Hepatocyte (in vitro differentiated cells): ENCODE data around the gene KDM3A. TPM values are rescaled to one million over a fixed set of nuclear protein-coding genes. Genes with fewer than 3 reads are reported as not detected.

Experiments used
- DNase-seq: peaks from one replicate; pipeline ENCODE4 v3.0.0-alpha.2; 2016; ENCODE audit warnings: low spot score
- H2AFZ ChIP-seq: fragments of 200-600 bp; sonication (generic); 2 replicates; pipeline ENCODE4 v1.6.0; 2016; ENCODE audit warnings: antibody characterized with exemption, mild to moderate bottlenecking
- H3K27ac ChIP-seq: fragments of 200-600 bp; sonication (generic); 2 replicates; pipeline ENCODE4 v1.5.1; 2016; ENCODE audit warnings: mild to moderate bottlenecking
- H3K27me3 ChIP-seq: fragments of 200-600 bp; sonication (generic); 2 replicates; pipeline ENCODE4 v1.6.1; 2016
- H3K36me3 ChIP-seq: fragments of 200-600 bp; sonication (generic); replicated peaks from 2 replicates; pipeline ENCODE4 v1.5.1; 2016; ENCODE audit warnings: low read depth; ENCODE audit not compliant: insufficient read depth
- H3K4me1 ChIP-seq: fragments of 200-600 bp; sonication (generic); 2 replicates; pipeline ENCODE4 v1.5.1; 2016; ENCODE audit warnings: mild to moderate bottlenecking, moderate library complexity; ENCODE audit not compliant: insufficient read depth
- H3K4me2 ChIP-seq: fragments of 200-600 bp; sonication (generic); 2 replicates; pipeline ENCODE4 v1.6.0; 2016
- H3K4me3 ChIP-seq: fragments of 200-600 bp; sonication (generic); 2 replicates; pipeline ENCODE4 v1.5.1; 2016; ENCODE audit warnings: mild to moderate bottlenecking
- H3K79me2 ChIP-seq: fragments of 200-600 bp; sonication (generic); 2 replicates; pipeline ENCODE4 v1.6.0; 2017; ENCODE audit warnings: mild to moderate bottlenecking
- H3K9me2 ChIP-seq: fragments of 200-600 bp; sonication (generic); replicated peaks from 2 replicates; pipeline ENCODE4 v1.6.0; 2017; ENCODE audit warnings: mild to moderate bottlenecking; ENCODE audit not compliant: insufficient read depth
- H3K9me3 ChIP-seq: fragments of 200-600 bp; sonication (generic); 2 replicates; pipeline ENCODE4 v1.5.1; 2016; ENCODE audit warnings: low read depth, mild to moderate bottlenecking
- H4K20me1 ChIP-seq: fragments of 200-600 bp; sonication (generic); 2 replicates; pipeline ENCODE4 v1.6.0; 2016; ENCODE audit warnings: mild to moderate bottlenecking; ENCODE audit not compliant: insufficient read depth, poor library complexity, severe bottlenecking
- CTCF ChIP-seq: fragments of 200-600 bp; sonication (generic); IDR thresholded peaks from 2 replicates; pipeline ENCODE4 v1.5.1; 2016; ENCODE audit warnings: antibody characterized with exemption, mild to moderate bottlenecking; ENCODE audit not compliant: poor library complexity
- EZH2 ChIP-seq: fragments of 200-600 bp; sonication (generic); IDR thresholded peaks from 2 replicates; pipeline ENCODE4 v1.6.1; 2016; ENCODE audit warnings: antibody characterized with exemption, mild to moderate bottlenecking, borderline replicate concordance
- EZH2phosphoT487 ChIP-seq: fragments of 200-600 bp; sonication (generic); IDR thresholded peaks from one replicate; pipeline ENCODE4 v1.6.1; 2018; ENCODE audit warnings: antibody characterized with exemption, mild to moderate bottlenecking, low read depth, moderate library complexity; ENCODE audit not compliant: unreplicated experiment, severe bottlenecking
- WGBS: methylation state at CpG from one replicate; pipeline ENCODE4 v1.1.6; 2016; ENCODE audit warnings: low lambda C conversion rate; ENCODE audit errors: missing lambda C conversion rate; 5-methylcytosine and 5-hydroxymethylcytosine counted together
- polyA plus RNA-seq: library from polyadenylated mRNA; unstranded; fragments of >200 nt; fragmentation: Nextera tagmentation; extraction: Ambion mirVana; gene quantifications from 2 replicates; pipeline ENCODE4 v1.2.1, GENCODE V29; 2016
- total RNA-seq: library from RNA; depleted of rRNA; stranded (reverse); fragments of >200 nt; gene quantifications from 2 replicates; pipeline ENCODE4 v1.2.3, GENCODE V29; 2014

Gene KDM3A
- total and polyA plus RNA-seq, 2 experiments from 2014 or later = 13.8 to 37.5 TPM

GRCh38 chr2:86417961-86418360 lies 23.2 kb upstream of the KDM3A start:
- Histone ChIP-seq H3K79me2 (no peaks in the 10 kb centered on the region), H3K4me3 (no peak overlapping the region), H3K4me2 (no peak overlapping the region), H3K27me3 (no peaks in the 10 kb centered on the region), H2AFZ (no peak overlapping the region), H3K4me1 (no peaks in the 10 kb centered on the region), H3K27ac (no peak overlapping the region), H4K20me1 (no peaks in the 10 kb centered on the region), H3K36me3 (no peaks in the 10 kb centered on the region), H3K9me2 (no peaks in the 10 kb centered on the region), H3K9me3 (peaks cover 3% of the 10 kb centered on the region)
- TF ChIP-seq CTCF (no peak), EZH2phosphoT487 (no peak), EZH2 (no peak)
- no peak for DNase-seq
- 83% methylated on average over 1 of the region's 1 CpG for WGBS

- Histone ChIP-seq H3K9me2 (no peaks in the 10 kb centered on the region), H3K27me3 (peaks cover 5% of the 10 kb centered on the region), H4K20me1 (no peaks in the 10 kb centered on the region), H3K27ac (no peak overlapping the region), H3K36me3 (no peaks in the 10 kb centered on the region), H3K4me1 (no peaks in the 10 kb centered on the region), H3K9me3 (peaks cover 4% of the 10 kb centered on the region), H2AFZ (no peak overlapping the region), H3K4me2 (no peak overlapping the region), H3K79me2 (no peaks in the 10 kb centered on the region), H3K4me3 (no peak overlapping the region)
- 82% methylated on average over 5 of the region's 5 CpGs for WGBS
- no peak for DNase-seq
- TF ChIP-seq CTCF = no peak
- TF ChIP-seq EZH2phosphoT487 = no peak
- no peak for TF ChIP-seq EZH2
Measured at GRCh38 chr2:86420913-86421312, 20.3 kb upstream of the KDM3A start.

GRCh38 chr2:86426271-86426670 lies 14.9 kb upstream of the KDM3A start:
- H3K4me1 ChIP-seq = no peaks in the 10 kb centered on the region
- H4K20me1 ChIP-seq = no peaks in the 10 kb centered on the region
- no peaks in the 10 kb centered on the region for H3K79me2 ChIP-seq
- no peak for TF ChIP-seq EZH2
- no peak for TF ChIP-seq EZH2phosphoT487
- TF ChIP-seq CTCF = no peak
- H3K36me3 ChIP-seq = no peaks in the 10 kb centered on the region
- H2AFZ ChIP-seq = no peak overlapping the region
- H3K27ac ChIP-seq = no peak overlapping the region
- H3K27me3 ChIP-seq = peaks cover 5% of the 10 kb centered on the region
- no peak for DNase-seq
- peaks cover 4% of the 10 kb centered on the region for H3K9me3 ChIP-seq
- H3K4me3 ChIP-seq = no peak overlapping the region
- H3K9me2 ChIP-seq = no peaks in the 10 kb centered on the region
- H3K4me2 ChIP-seq = no peak overlapping the region
- whole genome bisulfite sequencing = 79% methylated on average over 4 of the region's 4 CpGs

DNA sequence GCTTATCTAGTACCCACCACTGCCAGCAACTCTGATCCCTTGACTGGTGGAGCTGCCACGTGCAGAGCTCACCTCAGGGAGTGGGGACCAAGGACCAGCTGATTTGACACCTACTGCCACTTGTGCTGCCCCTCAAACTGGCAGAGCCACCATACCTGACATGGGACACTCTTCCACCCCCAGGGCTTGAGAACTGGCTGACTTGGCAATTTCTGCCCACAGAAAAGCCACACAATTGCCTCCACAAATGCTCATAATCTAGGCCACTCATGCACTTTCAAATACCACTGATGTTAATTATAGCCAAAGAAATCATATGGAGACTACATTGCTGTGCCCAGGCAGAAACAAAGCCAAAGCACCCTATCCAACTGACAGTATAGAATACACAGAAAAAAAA lies 11.8 kb upstream of the KDM3A start:
- no peaks in the 10 kb centered on the region for H3K9me2 ChIP-seq
- H3K4me2 ChIP-seq = no peak overlapping the region
- WGBS = 75% methylated on average over 1 of the region's 1 CpG
- H4K20me1 ChIP-seq = no peaks in the 10 kb centered on the region
- H3K36me3 ChIP-seq = no peaks in the 10 kb centered on the region
- H3K79me2 ChIP-seq = no peaks in the 10 kb centered on the region
- H3K9me3 ChIP-seq = no peaks in the 10 kb centered on the region
- no peak overlapping the region for H3K4me3 ChIP-seq
- no peak overlapping the region for H3K27ac ChIP-seq
- no peaks in the 10 kb centered on the region for H3K4me1 ChIP-seq
- no peaks in the 10 kb centered on the region for H3K27me3 ChIP-seq
- DNase-seq = no peak
- H2AFZ ChIP-seq = no peak overlapping the region
- TF ChIP-seq EZH2 (no peak), CTCF (no peak), EZH2phosphoT487 (no peak)
